Central memory CD8-positive, alpha-beta T cell (primary cell): Measurements from ENCODE around the gene OTOP2.
A peak's percentile ranks its signal among the peaks of the same experiment; 100 is the strongest.

ENCODE experiments used
- ATAC-seq: fragments of 150-1000 bp; cut with Tn5 transposase; replicated peaks from 2 replicates; pipeline ENCODE4 v1.10.0; 2022; ENCODE audit warnings: mild to moderate bottlenecking, moderate FRiP score, moderate number of reproducible peaks; ENCODE audit not compliant: poor library complexity, severe bottlenecking; ENCODE audit errors: extremely low read depth
- DNase-seq, 2 donors: peaks; one replicate each; pipeline ENCODE4 v3.0.0; 2021; ENCODE audit warnings: low spot score in 2 of 2
- H3K27ac Mint-ChIP-seq: one replicate; pipeline ENCODE4 v1.8.0; 2022; ENCODE audit warnings: low read depth, mild to moderate bottlenecking, moderate library complexity, mixed read lengths
- H3K27me3 Mint-ChIP-seq: one replicate; pipeline ENCODE4 v1.8.0; 2022; ENCODE audit warnings: mixed read lengths
- H3K36me3 Mint-ChIP-seq: one replicate; pipeline ENCODE4 v1.8.0; 2022; ENCODE audit warnings: mild to moderate bottlenecking, moderate library complexity, mixed read lengths; ENCODE audit not compliant: insufficient read depth
- H3K4me1 Mint-ChIP-seq: one replicate; pipeline ENCODE4 v1.8.0; 2022; ENCODE audit warnings: mixed read lengths
- H3K4me3 Mint-ChIP-seq: one replicate; pipeline ENCODE4 v1.8.0; 2022; ENCODE audit warnings: mild to moderate bottlenecking, moderate library complexity, mixed read lengths
- H3K9me3 Mint-ChIP-seq: one replicate; pipeline ENCODE4 v1.8.0; 2022; ENCODE audit warnings: mixed read lengths

OTOP2 gene

GRCh38 chr17:74922694-74923537 lies 1.2 kb upstream of the OTOP2 start, which contains the start of gene USH1G:
Gene USH1G, minus strand, starts transcription at chr17:74923255. Its CDS starts 182 bp downstream, at chr17:74923073.
- Mint-ChIP-seq H3K4me1 (peaks cover 13% of the 10 kb centered on the region), H3K36me3 (peaks cover 4% of the 10 kb centered on the region), H3K9me3 (no peaks in the 10 kb centered on the region), H3K27ac (no peak within 1 kb of the TSS), H3K4me3 (peak within 1 kb of the TSS; percentile 49), H3K27me3 (peaks cover 73% of the 10 kb centered on the region)
- DNase-seq (peak in 1 of 2 donors; percentile 22), ATAC-seq (peak; percentile 42)

- Mint-ChIP-seq H3K27ac (no peak overlapping the region), H3K36me3 (peaks cover 4% of the 10 kb centered on the region), H3K4me3 (peak overlapping the region; percentile 49), H3K9me3 (no peaks in the 10 kb centered on the region), H3K4me1 (peaks cover 13% of the 10 kb centered on the region), H3K27me3 (peaks cover 79% of the 10 kb centered on the region)
- DNase-seq, result peak; percentile 44 to 66
- peak; percentile 50 for ATAC-seq
Measured at GRCh38 chr17:74923538-74924249, 379 bp upstream of the OTOP2 start.

GRCh38 chr17:74925242-74925641 lies 1.2 kb downstream of the OTOP2 start:
- H3K4me3 Mint-ChIP-seq, result no peak overlapping the region
- H3K9me3 Mint-ChIP-seq, result no peaks in the 10 kb centered on the region
- H3K36me3 Mint-ChIP-seq, result peaks cover 4% of the 10 kb centered on the region
- DNase-seq, result no peak
- H3K27ac Mint-ChIP-seq, result no peak overlapping the region
- ATAC-seq, result no peak
- H3K27me3 Mint-ChIP-seq, result peaks cover 92% of the 10 kb centered on the region
- peaks cover 13% of the 10 kb centered on the region for H3K4me1 Mint-ChIP-seq

GRCh38 chr17:74928786-74929185 lies 4.7 kb downstream of the OTOP2 start:
- Mint-ChIP-seq H3K36me3 (peaks cover 2% of the 10 kb centered on the region), H3K27ac (no peak overlapping the region), H3K27me3 (peaks cover 99% of the 10 kb centered on the region), H3K4me1 (peaks cover 6% of the 10 kb centered on the region), H3K9me3 (no peaks in the 10 kb centered on the region), H3K4me3 (no peak overlapping the region)
- ATAC-seq, result no peak
- no peak for DNase-seq

GRCh38 chr17:74930535-74931036 lies 6.5 kb downstream of the OTOP2 start:
- peaks cover 96% of the 10 kb centered on the region for H3K27me3 Mint-ChIP-seq
- H3K4me3 Mint-ChIP-seq, result no peak overlapping the region
- H3K9me3 Mint-ChIP-seq, result no peaks in the 10 kb centered on the region
- H3K4me1 Mint-ChIP-seq, result no peaks in the 10 kb centered on the region
- no peak overlapping the region for H3K27ac Mint-ChIP-seq
- no peaks in the 10 kb centered on the region for H3K36me3 Mint-ChIP-seq
- DNase-seq (no peak), ATAC-seq (no peak)

- Mint-ChIP-seq H3K4me3 (no peak overlapping the region), H3K9me3 (no peaks in the 10 kb centered on the region), H3K27me3 (peaks cover 89% of the 10 kb centered on the region), H3K27ac (no peak overlapping the region), H3K36me3 (no peaks in the 10 kb centered on the region), H3K4me1 (no peaks in the 10 kb centered on the region)
- no peak for DNase-seq
- ATAC-seq, result no peak
Measured at GRCh38 chr17:74935048-74935447, 11.0 kb downstream of the OTOP2 start.

GRCh38 chr17:74935585-74936469 lies 11.8 kb downstream of the OTOP2 start, which contains the start of gene OTOP3:
Gene OTOP3, plus strand, starts transcription at chr17:74935898. Its CDS starts 24 bp downstream, at chr17:74935922.
- peaks cover 88% of the 10 kb centered on the region for H3K27me3 Mint-ChIP-seq
- no peak within 1 kb of the TSS for H3K4me3 Mint-ChIP-seq
- H3K36me3 Mint-ChIP-seq, result no peaks in the 10 kb centered on the region
- no peak for DNase-seq
- H3K4me1 Mint-ChIP-seq, result no peaks in the 10 kb centered on the region
- H3K27ac Mint-ChIP-seq, result no peak within 1 kb of the TSS
- no peak for ATAC-seq
- no peaks in the 10 kb centered on the region for H3K9me3 Mint-ChIP-seq

- peaks cover 86% of the 10 kb centered on the region for H3K27me3 Mint-ChIP-seq
Measured at GRCh38 chr17:74936470-74936799, 12.4 kb downstream of the OTOP2 start.

GRCh38 chr17:74937064-74938051 lies 13.3 kb downstream of the OTOP2 start:
- H3K4me1 Mint-ChIP-seq, result no peaks in the 10 kb centered on the region
- no peak overlapping the region for H3K4me3 Mint-ChIP-seq
- ATAC-seq (no peak), DNase-seq (no peak)
- no peaks in the 10 kb centered on the region for H3K36me3 Mint-ChIP-seq
- H3K27me3 Mint-ChIP-seq, result peaks cover 85% of the 10 kb centered on the region
- no peak overlapping the region for H3K27ac Mint-ChIP-seq
- H3K9me3 Mint-ChIP-seq, result no peaks in the 10 kb centered on the region

More at GRCh38 chr17:74936470-74936799, 12.4 kb downstream of the OTOP2 start:
- Mint-ChIP-seq H3K36me3 (no peaks in the 10 kb centered on the region), H3K4me1 (no peaks in the 10 kb centered on the region), H3K4me3 (no peak overlapping the region), H3K9me3 (no peaks in the 10 kb centered on the region), H3K27ac (no peak overlapping the region)
- DNase-seq (no peak), ATAC-seq (no peak)

- Mint-ChIP-seq H3K9me3 (no peaks in the 10 kb centered on the region), H3K36me3 (no peaks in the 10 kb centered on the region), H3K4me3 (no peak overlapping the region), H3K27me3 (peaks cover 83% of the 10 kb centered on the region), H3K27ac (no peak overlapping the region), H3K4me1 (no peaks in the 10 kb centered on the region)
- ATAC-seq, result no peak
- no peak for DNase-seq
Measured at GRCh38 chr17:74938194-74938950, 14.3 kb downstream of the OTOP2 start.

- Mint-ChIP-seq H3K9me3 (no peaks in the 10 kb centered on the region), H3K27ac (no peak overlapping the region), H3K4me1 (no peaks in the 10 kb centered on the region), H3K27me3 (peaks cover 81% of the 10 kb centered on the region), H3K4me3 (no peak overlapping the region), H3K36me3 (no peaks in the 10 kb centered on the region)
- DNase-seq (no peak), ATAC-seq (no peak)
Measured at GRCh38 chr17:74939534-74939933, 15.5 kb downstream of the OTOP2 start.
